GM23338 (cell line): ENCODE measurements around the gene UTP3. TPM values are rescaled to one million over a fixed set of nuclear protein-coding genes. Genes with fewer than 3 reads are reported as not detected.
"Not testable (repeated sequence)": the region's sequence is repeated elsewhere in the genome, so short reads cannot be mapped to it uniquely, and the experiment has no call there.

ENCODE experiments used
- ATAC-seq: fragments of 200-7000 bp; cut with Tn5 transposase; 3 replicates; pipeline ENCODE4 v1.9.1; 2020
- DNase-seq: peaks from one replicate; pipeline ENCODE4 v3.0.0-alpha.2; 2015; ENCODE audit warnings: low spot score
- H2AFZ ChIP-seq: fragments of 200-600 bp; sonication (generic); 2 replicates; pipeline ENCODE4 v1.8.0; 2016; ENCODE audit warnings: antibody characterized with exemption, mild to moderate bottlenecking, moderate library complexity
- H3F3A ChIP-seq: fragments of 200-600 bp; sonication (generic); replicated peaks from 2 replicates; pipeline ENCODE4 v1.8.0; 2017; ENCODE audit warnings: antibody characterized with exemption, mixed run types, low read depth
- H3K27ac ChIP-seq: fragments of 200-600 bp; sonication (generic); 2 replicates; pipeline ENCODE4 v1.6.1; 2016; ENCODE audit warnings: low read depth
- H3K27me3 ChIP-seq: fragments of 200-600 bp; sonication (generic); 2 replicates; pipeline ENCODE4 v1.8.0; 2016; ENCODE audit warnings: mild to moderate bottlenecking, mixed run types, moderate library complexity; ENCODE audit not compliant: insufficient read depth
- H3K36me3 ChIP-seq: fragments of 200-600 bp; sonication (generic); 2 replicates; pipeline ENCODE4 v1.8.0; 2016; ENCODE audit warnings: mild to moderate bottlenecking; ENCODE audit not compliant: insufficient read depth
- H3K4me1 ChIP-seq: fragments of 200-600 bp; sonication (generic); 2 replicates; pipeline ENCODE4 v1.8.0; 2016; ENCODE audit warnings: mild to moderate bottlenecking, moderate library complexity; ENCODE audit not compliant: insufficient read depth
- H3K4me2 ChIP-seq: fragments of 200-600 bp; sonication (generic); 2 replicates; pipeline ENCODE4 v1.7.1; 2017; ENCODE audit warnings: mixed run types
- H3K4me3 ChIP-seq: fragments of 200-600 bp; sonication (generic); 2 replicates; pipeline ENCODE4 v1.6.1; 2016; ENCODE audit warnings: mixed run types
- H3K79me2 ChIP-seq: fragments of 200-600 bp; sonication (generic); replicated peaks from 2 replicates; pipeline ENCODE4 v1.8.0; 2017; ENCODE audit warnings: mild to moderate bottlenecking; ENCODE audit not compliant: insufficient read depth
- H3K9me2 ChIP-seq: fragments of 200-600 bp; sonication (generic); 2 replicates; pipeline ENCODE4 v1.8.0; 2017; ENCODE audit not compliant: insufficient read depth
- H4K20me1 ChIP-seq: fragments of 200-600 bp; sonication (generic); replicated peaks from 2 replicates; pipeline ENCODE4 v1.8.0; 2017; ENCODE audit warnings: mild to moderate bottlenecking; ENCODE audit not compliant: insufficient read depth
- H3K27ac Mint-ChIP-seq: 2 replicates; pipeline ENCODE4 v1.8.0; 2020; ENCODE audit warnings: inconsistent platforms, mild to moderate bottlenecking, moderate library complexity, mixed read lengths
- H3K27me3 Mint-ChIP-seq: 3 replicates; pipeline ENCODE4 v1.8.0; 2022; ENCODE audit warnings: low read depth, mild to moderate bottlenecking, moderate library complexity, mixed read lengths, inconsistent platforms; ENCODE audit not compliant: insufficient read depth, poor library complexity
- H3K36me3 Mint-ChIP-seq: 3 replicates; pipeline ENCODE4 v1.8.0; 2021; ENCODE audit warnings: low read depth, mild to moderate bottlenecking, inconsistent platforms, moderate library complexity, mixed read lengths
- H3K4me1 Mint-ChIP-seq: 3 replicates; pipeline ENCODE4 v1.8.0; 2020; ENCODE audit warnings: mild to moderate bottlenecking, inconsistent platforms, mixed read lengths
- H3K4me3 Mint-ChIP-seq: 3 replicates; pipeline ENCODE4 v1.8.0; 2021; ENCODE audit warnings: moderate library complexity, mild to moderate bottlenecking, inconsistent platforms, mixed read lengths
- H3K9me3 Mint-ChIP-seq: 3 replicates; pipeline ENCODE4 v1.8.0; 2020; ENCODE audit warnings: moderate library complexity, mild to moderate bottlenecking, inconsistent platforms, mixed read lengths
- CREB1 ChIP-seq: fragments of 250-450 bp; sonication (Bioruptor Pico); IDR thresholded peaks from 2 replicates; pipeline ENCODE4 v1.5.0; 2020; ENCODE audit warnings: low read depth, mild to moderate bottlenecking, moderate library complexity
- ETS1 ChIP-seq: IDR thresholded peaks from 2 replicates; pipeline ENCODE4 v1.6.1; 2016; ENCODE audit warnings: antibody characterized with exemption
- EZH2 ChIP-seq: fragments of 200-600 bp; sonication (generic); IDR thresholded peaks from one replicate; pipeline ENCODE4 v1.8.0; 2017; ENCODE audit warnings: antibody characterized with exemption, mild to moderate bottlenecking, low read depth; ENCODE audit not compliant: unreplicated experiment
- EZH2phosphoT487 ChIP-seq: fragments of 200-600 bp; sonication (generic); IDR thresholded peaks from one replicate; pipeline ENCODE4 v1.8.1; 2018; ENCODE audit warnings: antibody characterized with exemption; ENCODE audit not compliant: unreplicated experiment
- JUNB ChIP-seq: IDR thresholded peaks from one replicate; pipeline ENCODE4 v1.6.1; 2016; ENCODE audit warnings: antibody characterized with exemption; ENCODE audit not compliant: unreplicated experiment
- NANOG ChIP-seq: IDR thresholded peaks from 2 replicates; pipeline ENCODE4 v1.6.1; 2016; ENCODE audit warnings: antibody characterized with exemption, borderline replicate concordance
- ZNF114 ChIP-seq: fragments of 250-450 bp; sonication (Bioruptor Pico); IDR thresholded peaks from 2 replicates; pipeline ENCODE4 v1.5.0; 2020; ENCODE audit warnings: mild to moderate bottlenecking, moderate library complexity
- ZNF331 ChIP-seq: fragments of 250-450 bp; sonication (Bioruptor Pico); IDR thresholded peaks from 2 replicates; pipeline ENCODE4 v1.5.0; 2020; ENCODE audit warnings: low read depth, mild to moderate bottlenecking, moderate library complexity
- polyA plus RNA-seq: library from polyadenylated mRNA; unstranded; fragments of >200 nt; fragmentation: Nextera tagmentation; extraction: Ambion mirVana; gene quantifications from 2 replicates; pipeline ENCODE4 v1.2.1, GENCODE V29; 2016
- total RNA-seq: library from RNA; depleted of rRNA; stranded (reverse); fragments of >200 nt; shearing (Covaris generic); gene quantifications from 2 replicates; pipeline ENCODE4 v1.2.3, GENCODE V29; 2014

Gene UTP3
- total and polyA plus RNA-seq, 2 experiments from 2014 or later: 36.9 to 44.3 TPM

- TF ChIP-seq CREB1 (CRISPR knock-in tag): peak; percentile 81
- TF ChIP-seq JUNB: no peak
- no peak for TF ChIP-seq EZH2
- TF ChIP-seq EZH2phosphoT487: no peak
Measured at GRCh38 chr4:70687821-70688794, at the start of gene UTP3 (continued).

- Mint-ChIP-seq H3K9me3 (no peaks in the 10 kb centered on the region), H3K27me3 (no peaks in the 10 kb centered on the region), H3K4me1 (no peaks in the 10 kb centered on the region), H3K4me3 (no peak overlapping the region), H3K27ac (no peak overlapping the region), H3K36me3 (no peaks in the 10 kb centered on the region)
- H3K27me3 ChIP-seq: no peaks in the 10 kb centered on the region
- H3F3A ChIP-seq: no peaks in the 10 kb centered on the region
- H4K20me1 ChIP-seq: no peaks in the 10 kb centered on the region
- peaks cover 12% of the 10 kb centered on the region; the same call in 1 of the 2 replicates for H3K9me2 ChIP-seq
- no peak overlapping the region for H3K27ac ChIP-seq
- H2AFZ ChIP-seq: no peak overlapping the region; the same call in 1 of the 2 replicates
- ATAC-seq (no peak), DNase-seq (no peak)
- H3K79me2 ChIP-seq: no peaks in the 10 kb centered on the region
- H3K36me3 ChIP-seq: no peaks in the 10 kb centered on the region
- H3K4me1 ChIP-seq: no peaks in the 10 kb centered on the region
- H3K4me3 ChIP-seq: no peak overlapping the region
- H3K4me2 ChIP-seq: no peak overlapping the region
- TF ChIP-seq EZH2 (no peak), ZNF331 (CRISPR knock-in tag) (no peak), ZNF114 (CRISPR knock-in tag) (no peak), ETS1 (no peak), JUNB (no peak), NANOG (no peak)
Measured at GRCh38 chr4:70640192-70640591, 48.1 kb upstream of the UTP3 start.

- H3F3A ChIP-seq, H3K4me2 ChIP-seq, H3K4me1 Mint-ChIP-seq, H4K20me1 ChIP-seq, H3K27me3 Mint-ChIP-seq, H3K36me3 ChIP-seq, H3K79me2 ChIP-seq, H3K9me3 Mint-ChIP-seq, H3K36me3 Mint-ChIP-seq, H3K27ac ChIP-seq, H3K4me3 Mint-ChIP-seq, H3K27ac Mint-ChIP-seq, H3K9me2 ChIP-seq, DNase-seq, H2AFZ ChIP-seq, H3K27me3 ChIP-seq, ATAC-seq, H3K4me1 ChIP-seq, H3K4me3 ChIP-seq: not testable (repeated sequence)
Measured at GRCh38 chr4:70650741-70651140, 37.6 kb upstream of the UTP3 start.
